K562 (cell line): ENCODE results near the gene GATB. TPM values are rescaled to one million over a fixed set of nuclear protein-coding genes. Genes with fewer than 3 reads are reported as not detected.

ENCODE experiments used
- ATAC-seq: fragments of 200-7000 bp; cut with Tn5 transposase; 3 replicates; pipeline ENCODE4 v1.9.1; 2020; ENCODE audit warnings: moderate library complexity
- BruUV-seq: library from RNA; stranded (reverse); fragments of 400-500 nt; replicated peaks from 2 replicates; lab custom pipeline; 2021; lab: Mats Ljungman, UMichigan
- CTCF ChIA-PET: fragments of 300-600 bp; formaldehyde crosslinking; extraction: SDS; loops from one replicate; lab custom pipeline; 2021; ENCODE audit warnings: low intra/inter-chr PET ratio; lab: Yijun Ruan, JAX
- POLR2A ChIA-PET: fragments of 300-600, 350-650 bp; sonication (Branson Sonifier 250); formaldehyde crosslinking; extraction: SDS; loops from one replicate; lab custom pipeline; 2021; ENCODE audit warnings: antibody characterized with exemption, inconsistent platforms; lab: Yijun Ruan, JAX
- DNase-seq, 4 experiments: peaks; one replicate each; pipeline versions ENCODE4 v3.0.0 to v3.0.0-alpha.2; 2011 to 2018; ENCODE audit warnings: low spot score in 3 of 4, mixed read lengths in 3 of 4; ENCODE audit errors: extremely low read depth in 1 of 4
- FAIRE-seq: peaks from 2 replicates; lab custom pipeline; 2011; peaks lifted over from hg19 to GRCh38; lab: Jason Lieb, UNC
- H2AFZ ChIP-seq: 2 replicates; pipeline ENCODE4 v1.6.0; 2011; ENCODE audit warnings: low read depth, low read length, control low read depth, inconsistent platforms
- H3K27ac ChIP-seq: fragments of 200-600 bp; 3 replicates; pipeline ENCODE4 v1.8.0; 2011; ENCODE audit warnings: low read depth, mild to moderate bottlenecking, control low read depth, inconsistent platforms, low read length, moderate library complexity, mixed read lengths; ENCODE audit errors: extremely low read depth
- H3K27me3 ChIP-seq, 2 experiments: fragments of 300-600 bp in 1 of 2; 2 replicates in 1 of 2; 3 replicates in 1 of 2; pipeline versions ENCODE4 v1.6.0 to v1.8.0; 2011; ENCODE audit warnings: inconsistent platforms in 2 of 2, low read length in 2 of 2, mild to moderate bottlenecking in 1 of 2, mixed read lengths in 1 of 2, moderate library complexity in 1 of 2; ENCODE audit not compliant: control insufficient read depth in 2 of 2, insufficient read depth in 2 of 2
- H3K36me3 ChIP-seq: fragments of 300-600 bp; 3 replicates; pipeline ENCODE4 v1.8.0; 2011; ENCODE audit warnings: mild to moderate bottlenecking, low read length, inconsistent platforms; ENCODE audit not compliant: control insufficient read depth, insufficient read depth
- H3K4me1 ChIP-seq, 2 experiments: fragments of 200-600 bp in 1 of 2; replicated peaks in 1 of 2; 2 replicates in 1 of 2; 3 replicates in 1 of 2; pipeline versions ENCODE4 v1.5.1 to v1.8.0; 2011; ENCODE audit warnings: inconsistent platforms in 2 of 2, low read length in 2 of 2, mild to moderate bottlenecking in 1 of 2, mixed read lengths in 1 of 2, moderate library complexity in 1 of 2; ENCODE audit not compliant: control insufficient read depth in 2 of 2, insufficient read depth in 2 of 2
- H3K4me2 ChIP-seq: 2 replicates; pipeline ENCODE4 v1.6.1; 2011; ENCODE audit warnings: low read length, control low read depth, inconsistent platforms, mixed read lengths; ENCODE audit not compliant: insufficient read depth
- H3K4me3 ChIP-seq: fragments of 200-600 bp; sonication (generic), shearing (Covaris generic); 2 replicates; pipeline ENCODE4 v1.5.1; 2016; ENCODE audit warnings: control low read depth, inconsistent platforms
- H3K79me2 ChIP-seq: fragments of 200-600 bp; 3 replicates; pipeline ENCODE4 v1.8.0; 2011; ENCODE audit warnings: low read length, inconsistent platforms; ENCODE audit not compliant: control insufficient read depth, insufficient read depth
- H3K9ac ChIP-seq, 2 experiments: 2 replicates each; pipeline versions ENCODE4 v1.6.0 to v1.6.1; 2011; ENCODE audit warnings: low read depth in 2 of 2, low read length in 2 of 2, control low read depth in 1 of 2, inconsistent platforms in 1 of 2, mild to moderate bottlenecking in 1 of 2, mixed read lengths in 1 of 2; ENCODE audit not compliant: insufficient read depth in 1 of 2
- H3K9me1 ChIP-seq: one replicate; pipeline ENCODE4 v1.6.0; 2011; ENCODE audit warnings: inconsistent platforms, mild to moderate bottlenecking, low read length, moderate library complexity; ENCODE audit not compliant: control insufficient read depth, insufficient read depth
- H3K9me3 ChIP-seq: replicated peaks from 2 replicates; pipeline ENCODE4 v1.5.1; 2011; ENCODE audit warnings: low read depth, low read length, inconsistent platforms; ENCODE audit not compliant: control insufficient read depth, insufficient read depth
- H4K20me1 ChIP-seq: replicated peaks from 2 replicates; pipeline ENCODE4 v1.6.1; 2011; ENCODE audit warnings: low read length, inconsistent platforms, mixed read lengths; ENCODE audit not compliant: control insufficient read depth, insufficient read depth
- ELK3 ChIP-seq: fragments of 450-650 bp; formaldehyde crosslinking; IDR thresholded peaks from 2 replicates; pipeline ENCODE4 v1.4.0; 2020; ENCODE audit warnings: mild to moderate bottlenecking
- FOXP1 ChIP-seq: sonication (generic); formaldehyde crosslinking; IDR thresholded peaks from 2 replicates; pipeline ENCODE4 v1.8.0; 2022; ENCODE audit warnings: mild to moderate bottlenecking, missing genetic modification reagents
- GATAD2B ChIP-seq: fragments of 450-650 bp; IDR thresholded peaks from 2 replicates; pipeline ENCODE4 v1.6.1; 2017; ENCODE audit warnings: mild to moderate bottlenecking, borderline replicate concordance
- HNRNPH1 ChIP-seq: fragments of 200-400 bp; formaldehyde crosslinking; optimal IDR thresholded peaks from 2 replicates; pipeline ENCODE3; 2017; ENCODE audit warnings: low read depth, mild to moderate bottlenecking, low read length, moderate library complexity
- ILF3 ChIP-seq: fragments of 450-650 bp; IDR thresholded peaks from 2 replicates; pipeline ENCODE4 v1.6.1; 2018; ENCODE audit warnings: antibody characterized with exemption, mild to moderate bottlenecking, moderate library complexity, borderline replicate concordance
- ILK ChIP-seq: fragments of 450-650 bp; IDR thresholded peaks from 2 replicates; pipeline ENCODE4 v1.6.1; 2016; ENCODE audit warnings: missing genetic modification characterization, low read depth, mild to moderate bottlenecking, missing compliant biosample characterization, moderate library complexity, borderline replicate concordance
- MAFF ChIP-seq: IDR thresholded peaks from 2 replicates; pipeline ENCODE4 v1.6.1; 2012; ENCODE audit warnings: low read length, improper control_type of control experiment
- NR4A1 ChIP-seq, 2 experiments: fragments of 250-450 bp in 1 of 2; fragments of 450-650 bp in 1 of 2; sonication (Bioruptor Pico) in 1 of 2; IDR thresholded peaks; 2 replicates each; pipeline versions ENCODE4 v1.4.0 to v1.6.1; 2016 to 2020; ENCODE audit warnings: mild to moderate bottlenecking in 2 of 2, missing compliant biosample characterization in 1 of 2, missing genetic modification characterization in 1 of 2, moderate library complexity in 1 of 2
- RBM14 ChIP-seq: fragments of 200-400 bp; formaldehyde crosslinking; IDR thresholded peaks from 2 replicates; pipeline ENCODE4 v1.6.1; 2018; ENCODE audit warnings: low read depth, mild to moderate bottlenecking, low read length, moderate library complexity, borderline replicate concordance; ENCODE audit not compliant: insufficient read depth
- SP1 ChIP-seq: sonication (generic); formaldehyde crosslinking; IDR thresholded peaks from 2 replicates; pipeline ENCODE4 v1.8.1; 2022; ENCODE audit warnings: mild to moderate bottlenecking, missing genetic modification reagents
- TBP ChIP-seq: optimal IDR thresholded peaks from 2 replicates; pipeline ENCODE3; 2011; ENCODE audit warnings: low read depth, low read length, improper control_type of control experiment
- TRIM28 ChIP-seq: fragments of 450-650 bp; IDR thresholded peaks from 2 replicates; pipeline ENCODE4 v1.6.1; 2017
- XRCC3 ChIP-seq: fragments of 450-650 bp; IDR thresholded peaks from 2 replicates; pipeline ENCODE4 v1.6.1; 2017; ENCODE audit warnings: mild to moderate bottlenecking, moderate library complexity
- ZKSCAN8 ChIP-seq: fragments of 200-800 bp; sonication (Bioruptor generic); IDR thresholded peaks from 2 replicates; pipeline ENCODE4 v1.6.1; 2016; ENCODE audit warnings: missing genetic modification characterization, missing compliant biosample characterization
- ZNF239 ChIP-seq: fragments of 250-450 bp; sonication (Bioruptor Pico); IDR thresholded peaks from 2 replicates; pipeline ENCODE4 v1.4.0; 2020; ENCODE audit warnings: mild to moderate bottlenecking
- ZNF316 ChIP-seq: fragments of 450-650 bp; IDR thresholded peaks from 2 replicates; pipeline ENCODE4 v1.6.1; 2016
- ZNF445 ChIP-seq: fragments of 250-450 bp; sonication (Bioruptor Pico); IDR thresholded peaks from 2 replicates; pipeline ENCODE4 v1.4.0; 2020; ENCODE audit warnings: low read depth, mild to moderate bottlenecking, moderate library complexity
- ZNF76 ChIP-seq: fragments of 250-450 bp; sonication (Bioruptor Pico); IDR thresholded peaks from 2 replicates; pipeline ENCODE4 v1.4.0; 2020; ENCODE audit warnings: mild to moderate bottlenecking, moderate library complexity, borderline replicate concordance
- ZNF79 ChIP-seq: fragments of 250-450 bp; sonication (Bioruptor Pico); IDR thresholded peaks from 2 replicates; pipeline ENCODE4 v1.4.0; 2020; ENCODE audit warnings: low read depth, mild to moderate bottlenecking, moderate library complexity
- in situ Hi-C: fragments of 300-500 bp; cut with MboI; formaldehyde crosslinking; loops from 4 replicates; pipeline ENCODE4 v1.15.0; 2018; ENCODE audit warnings: inconsistent platforms, mixed read lengths
- intact Hi-C: fragments of 100-400 bp; cut with micrococcal nuclease; formaldehyde crosslinking; loops from 2 replicates; pipeline ENCODE4 v1.14.2; 2022
- polyA plus RNA-seq, 8 experiments: library from polyadenylated mRNA; depleted of rRNA in 4 of 8; stranded (reverse) in 5 of 8; unstranded in 3 of 8; fragments of >200 nt; fragmentation: Nextera tagmentation in 2 of 8; fragmentation: Illumina TruSeq in 1 of 8; extraction: Ambion mirVana in 2 of 8; extraction: Trizol in 1 of 8; gene quantifications; 2 replicates each; pipeline versions ENCODE4 v1.2.1 to v1.2.3, GENCODE V29; 2011 to 2014; ENCODE audit warnings: inconsistent platforms in 1 of 8, missing spikeins in 1 of 8
- total RNA-seq, 7 experiments: library from RNA; depleted of rRNA in 6 of 7; stranded (reverse); fragments of >200 nt in 6 of 7; fragmentation: Illumina TruSeq in 2 of 7; extraction: Trizol in 2 of 7; gene quantifications; 2 replicates each; pipeline versions ENCODE4 v1.2.1 to v1.2.3, GENCODE V29; 2011 to 2021; ENCODE audit warnings: low replicate concordance in 1 of 7
- TF ChIP-seq, protein P1 (sequence below): fragments of 250-450 bp; sonication (Bioruptor Pico); IDR thresholded peaks from 2 replicates; pipeline ENCODE4 v1.8.0; 2022; ENCODE audit warnings: moderate library complexity, mild to moderate bottlenecking, inconsistent platforms
- TF ChIP-seq, protein P2 (sequence below): sonication (generic); formaldehyde crosslinking; IDR thresholded peaks from 2 replicates; pipeline ENCODE4 v1.8.0; 2023; ENCODE audit warnings: mild to moderate bottlenecking, missing genetic modification reagents

Gene GATB
- total and polyA plus RNA-seq, 9 of the 15 experiments (the other 6 are each of a cell fraction or from before 2014, with no cell fraction given), result 15.3 to 31.8 (median 26.2) TPM

DNA sequence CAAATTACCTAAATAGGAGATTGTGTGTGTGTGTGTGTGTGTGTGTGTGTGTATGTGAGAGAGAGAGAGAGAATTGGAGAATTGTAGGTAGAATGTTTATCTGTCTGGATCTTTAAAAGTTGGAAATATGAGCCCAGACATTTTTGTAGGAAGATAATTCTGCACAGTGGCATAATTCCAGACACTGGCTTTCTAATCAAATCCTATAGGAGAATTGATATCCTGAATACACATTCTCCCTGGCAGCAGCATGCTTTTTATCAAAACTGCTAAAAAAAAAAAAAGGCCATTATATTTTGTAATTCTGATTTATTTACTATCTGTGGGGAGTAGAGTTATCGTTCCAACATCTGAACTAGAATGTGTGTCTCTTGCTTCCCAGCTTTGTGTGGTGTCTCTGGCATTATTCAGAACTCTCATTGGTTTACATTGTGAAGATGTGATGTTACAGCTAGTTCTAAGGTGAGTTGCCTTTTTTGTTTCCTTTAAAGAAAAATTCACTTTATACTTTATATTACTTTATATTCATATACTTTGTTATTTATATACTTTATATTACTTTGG, 122.4 kb downstream of the GATB start (continued):
- TF ChIP-seq NR4A1 (CRISPR knock-in tag; IDR thresholded peaks at IDR 0.05), result no peak
- no peak for TF ChIP-seq NR4A1 (tag; IDR thresholded peaks at IDR 0.05)
- TF ChIP-seq XRCC3, result no peak
- TF ChIP-seq GATAD2B, result no peak
- TF ChIP-seq, protein P1, sequence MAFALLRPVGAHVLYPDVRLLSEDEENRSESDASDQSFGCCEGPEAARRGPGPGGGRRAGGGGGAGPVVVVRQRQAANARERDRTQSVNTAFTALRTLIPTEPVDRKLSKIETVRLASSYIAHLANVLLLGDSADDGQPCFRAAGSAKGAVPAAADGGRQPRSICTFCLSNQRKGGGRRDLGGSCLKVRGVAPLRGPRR (CRISPR knock-in tag), result no peak
- TF ChIP-seq HNRNPH1, result no peak
- TF ChIP-seq, all 486 proteins: peak for 0

- Histone ChIP-seq H2AFZ (no peak overlapping the region), H4K20me1 (no peaks in the 10 kb centered on the region; the same call in 1 of the 2 replicates), H3K79me2 (no peaks in the 10 kb centered on the region), H3K36me3 (no peaks in the 10 kb centered on the region), H3K9me3 (no peaks in the 10 kb centered on the region), H3K4me2 (no peak overlapping the region), H3K27ac (no peak overlapping the region), H3K27me3 (peaks cover 9 to 12% of the 10 kb centered on the region in 2 experiments; a peak in 4 of 5 replicates), H3K9ac (no peak overlapping the region), H3K9me1 (no peaks in the 10 kb centered on the region), H3K4me3 (no peak overlapping the region), H3K4me1 (no peaks in the 10 kb centered on the region)
- POLR2A ChIA-PET, result no interaction called here
- ATAC-seq, result no peak
- CTCF ChIA-PET, result no interaction called here
- in situ Hi-C loops, result no loop called here
- intact Hi-C loops, result no loop called here
- TF ChIP-seq ZKSCAN8 (CRISPR knock-in tag) (no peak), TBP (no peak), ELK3 (CRISPR knock-in tag) (no peak), ILF3 (no peak), ZNF445 (CRISPR knock-in tag) (no peak), FOXP1 (CRISPR knock-in tag) (no peak), ZNF76 (CRISPR knock-in tag) (no peak), RBM14 (no peak), MAFF (peak; percentile 25; the same call in 1 of the 2 replicates), ILK (tag) (no peak), SP1 (no peak), TRIM28 (no peak), ZNF316 (peak; percentile 27; the same call in 1 of the 2 replicates), ZNF239 (CRISPR knock-in tag) (no peak), ZNF79 (CRISPR knock-in tag) (no peak)
- TF ChIP-seq, protein P2, sequence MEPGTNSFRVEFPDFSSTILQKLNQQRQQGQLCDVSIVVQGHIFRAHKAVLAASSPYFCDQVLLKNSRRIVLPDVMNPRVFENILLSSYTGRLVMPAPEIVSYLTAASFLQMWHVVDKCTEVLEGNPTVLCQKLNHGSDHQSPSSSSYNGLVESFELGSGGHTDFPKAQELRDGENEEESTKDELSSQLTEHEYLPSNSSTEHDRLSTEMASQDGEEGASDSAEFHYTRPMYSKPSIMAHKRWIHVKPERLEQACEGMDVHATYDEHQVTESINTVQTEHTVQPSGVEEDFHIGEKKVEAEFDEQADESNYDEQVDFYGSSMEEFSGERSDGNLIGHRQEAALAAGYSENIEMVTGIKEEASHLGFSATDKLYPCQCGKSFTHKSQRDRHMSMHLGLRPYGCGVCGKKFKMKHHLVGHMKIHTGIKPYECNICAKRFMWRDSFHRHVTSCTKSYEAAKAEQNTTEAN, result no peak
- no TSS peak for BruUV-seq
- DNase-seq, result no peak
- FAIRE-seq, result no peak
These were observed 129.5 kb downstream of the GATB start for GRCh38 chr4:151631349-151631748.
